GM12878 (cell line): ENCODE measurements around the gene ATP6V1G2. TPM values are rescaled to one million over a fixed set of nuclear protein-coding genes. Genes with fewer than 3 reads are reported as not detected.

ENCODE experiments used
- ATF7 ChIP-seq: fragments of 450-650 bp; IDR thresholded peaks from 2 replicates; pipeline ENCODE4 v1.6.1; 2016; ENCODE audit warnings: low read depth, mild to moderate bottlenecking
- BCL3 ChIP-seq: IDR thresholded peaks from 2 replicates; pipeline ENCODE4 v1.6.1; 2011; ENCODE audit warnings: borderline replicate concordance, low read depth, mild to moderate bottlenecking, moderate library complexity, low read length; ENCODE audit not compliant: insufficient read depth, poor library complexity, severe bottlenecking
- CHD4 ChIP-seq: fragments of 200-600 bp; sonication (generic); IDR thresholded peaks from 2 replicates; pipeline ENCODE4 v1.6.1; 2016; ENCODE audit warnings: mild to moderate bottlenecking
- EED ChIP-seq: sonication (generic); IDR thresholded peaks from 2 replicates; pipeline ENCODE4 v1.6.1; 2016; ENCODE audit warnings: antibody characterized with exemption, low read depth
- EGR1 ChIP-seq, 2 experiments: IDR thresholded peaks; 1 replicate in 1 of 2; 2 replicates in 1 of 2; pipeline ENCODE4 v1.6.1; 2011 to 2012; ENCODE audit warnings: low read depth in 2 of 2, low read length in 2 of 2, borderline replicate concordance in 1 of 2, mild to moderate bottlenecking in 1 of 2, moderate library complexity in 1 of 2
- GABPA ChIP-seq: IDR thresholded peaks from 2 replicates; pipeline ENCODE4 v1.6.1; 2014; ENCODE audit warnings: antibody characterized with exemption, low read depth, mild to moderate bottlenecking, inconsistent platforms
- JUND ChIP-seq: IDR thresholded peaks from 2 replicates; pipeline ENCODE4 v1.6.1; 2012; ENCODE audit warnings: low read depth, mild to moderate bottlenecking, low read length, improper control_type of control experiment, moderate library complexity
- KDM1A ChIP-seq: fragments of 200-600 bp; sonication (generic); IDR thresholded peaks from 2 replicates; pipeline ENCODE4 v1.6.1; 2016; ENCODE audit warnings: borderline replicate concordance
- MEF2A ChIP-seq: IDR thresholded peaks from 2 replicates; pipeline ENCODE4 v1.6.1; 2011; ENCODE audit warnings: low read depth, mild to moderate bottlenecking, low read length, moderate library complexity; ENCODE audit not compliant: insufficient read depth
- MXI1 ChIP-seq: fragments of 150-350 bp; IDR thresholded peaks from 2 replicates; pipeline ENCODE4 v1.6.1; 2011; ENCODE audit warnings: low read depth, mild to moderate bottlenecking, inconsistent platforms, low read length, improper control_type of control experiment
- NRF1 ChIP-seq: conservative IDR thresholded peaks from 2 replicates; pipeline ENCODE4 v1.6.1; 2011; ENCODE audit warnings: mild to moderate bottlenecking, low read depth, low read length, improper control_type of control experiment
- PAX8 ChIP-seq: fragments of 450-650 bp; IDR thresholded peaks from 2 replicates; pipeline ENCODE4 v1.6.1; 2017; ENCODE audit warnings: mild to moderate bottlenecking, moderate library complexity
- RAD51 ChIP-seq: fragments of 450-650 bp; IDR thresholded peaks from 2 replicates; pipeline ENCODE4 v1.6.1; 2016; ENCODE audit warnings: moderate library complexity, mild to moderate bottlenecking, inconsistent platforms
- STAT1 ChIP-seq: fragments of 450-650 bp; conservative IDR thresholded peaks from 2 replicates; pipeline ENCODE4 v1.6.1; 2014; ENCODE audit warnings: antibody characterized with exemption, mild to moderate bottlenecking
- TAF1 ChIP-seq: IDR thresholded peaks from 2 replicates; pipeline ENCODE4 v1.6.1; 2011; ENCODE audit warnings: mild to moderate bottlenecking, low read depth, low read length, borderline replicate concordance
- TCF3 ChIP-seq: IDR thresholded peaks from 2 replicates; pipeline ENCODE4 v1.6.1; 2012; ENCODE audit warnings: low read depth, mild to moderate bottlenecking, low read length, borderline replicate concordance; ENCODE audit not compliant: insufficient read depth
- ZNF274 ChIP-seq: IDR thresholded peaks from one replicate; pipeline ENCODE4 v1.8.0; 2011; ENCODE audit not compliant: insufficient read length, insufficient read depth
- ZZZ3 ChIP-seq: IDR thresholded peaks from 2 replicates; pipeline ENCODE4 v1.6.1; 2011; ENCODE audit warnings: low read depth; ENCODE audit not compliant: control insufficient read depth, insufficient read length
- polyA plus RNA-seq, 11 experiments: library from polyadenylated mRNA; depleted of rRNA in 4 of 11; unstranded in 6 of 11; stranded (reverse) in 5 of 11; fragments of >200 nt; fragmentation: Nextera tagmentation in 4 of 11; fragmentation: Illumina TruSeq in 1 of 11; extraction: Ambion mirVana in 4 of 11; extraction: Trizol in 1 of 11; gene quantifications; 1 replicate in 1 of 11; 2 replicates in 10 of 11; pipeline versions ENCODE4 v1.2.1 to v1.2.3, GENCODE V29; 2011 to 2016; ENCODE audit warnings: inconsistent platforms in 2 of 11, missing spikeins in 2 of 11, low read depth in 1 of 11
- total RNA-seq, 4 experiments: library from RNA; depleted of rRNA in 3 of 4; stranded (reverse); fragments of >200 nt in 3 of 4; fragmentation: Illumina TruSeq in 1 of 4; extraction: Trizol in 1 of 4; gene quantifications; 2 replicates each; pipeline versions ENCODE4 v1.2.1 to v1.2.3, GENCODE V29; 2013 to 2021
- TF ChIP-seq, protein P1 (sequence below): fragments of 450-650 bp; IDR thresholded peaks from 2 replicates; pipeline ENCODE4 v1.6.1; 2016; ENCODE audit warnings: mild to moderate bottlenecking
- TF ChIP-seq, protein P2 (sequence below): fragments of 450-650 bp; IDR thresholded peaks from 2 replicates; pipeline ENCODE4 v1.6.1; 2018; ENCODE audit warnings: mild to moderate bottlenecking, low read depth, moderate library complexity; ENCODE audit not compliant: partially characterized antibody
- TF ChIP-seq, protein P3 (sequence below): fragments of 450-650 bp; formaldehyde crosslinking; IDR thresholded peaks from 2 replicates; pipeline ENCODE4 v1.5.0; 2022; ENCODE audit warnings: mild to moderate bottlenecking, missing genetic modification characterization

ATP6V1G2 gene
- total and polyA plus RNA-seq, 10 of the 15 experiments (the other 5 are each of a cell fraction or from before 2014, with no cell fraction given): 0.45 to 8.9 (median 2.8) TPM

DNA sequence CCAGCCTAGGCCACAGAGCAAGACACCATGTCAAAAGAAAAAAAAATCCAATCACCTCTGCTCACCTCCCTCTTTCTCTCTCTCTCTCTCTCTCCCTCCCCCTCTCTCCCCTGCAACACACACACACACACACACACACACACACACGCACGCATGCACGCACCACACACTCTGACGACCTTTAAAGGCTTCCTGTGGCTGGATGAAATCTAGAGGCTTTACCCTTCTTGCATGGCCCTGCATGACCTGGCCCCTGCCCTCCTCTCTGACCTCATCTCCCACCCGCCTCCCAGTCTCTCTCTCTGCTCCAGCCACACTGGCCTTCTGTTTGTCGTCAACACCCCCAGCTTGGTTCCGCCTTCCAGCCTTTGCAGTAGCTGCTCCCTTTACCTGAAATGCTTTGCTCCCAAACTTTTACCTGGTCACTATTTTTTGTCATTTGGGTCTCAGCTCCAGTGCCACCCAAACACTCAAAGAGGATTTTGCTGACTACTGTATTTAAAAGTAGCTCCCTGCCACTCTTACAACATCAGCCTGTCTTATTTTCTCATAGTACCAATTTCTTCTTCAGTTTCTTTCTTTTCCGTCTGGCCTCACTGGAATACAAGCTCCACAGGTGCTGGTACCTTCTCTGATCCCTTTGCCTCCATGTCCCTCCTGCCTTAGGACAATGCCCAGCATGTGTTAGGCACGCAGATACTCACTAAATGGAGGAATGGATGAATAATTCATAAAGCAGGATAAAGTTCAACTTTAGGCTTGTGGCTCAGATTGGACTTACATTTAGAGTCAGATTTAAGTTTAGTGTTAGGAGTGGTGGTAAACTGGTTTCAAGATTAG lies 21.3 kb upstream of the ATP6V1G2 start (continued):
- TF ChIP-seq BCL3: no peak
- TF ChIP-seq CHD4: no peak
- no peak for TF ChIP-seq PAX8
- TF ChIP-seq, protein P1, sequence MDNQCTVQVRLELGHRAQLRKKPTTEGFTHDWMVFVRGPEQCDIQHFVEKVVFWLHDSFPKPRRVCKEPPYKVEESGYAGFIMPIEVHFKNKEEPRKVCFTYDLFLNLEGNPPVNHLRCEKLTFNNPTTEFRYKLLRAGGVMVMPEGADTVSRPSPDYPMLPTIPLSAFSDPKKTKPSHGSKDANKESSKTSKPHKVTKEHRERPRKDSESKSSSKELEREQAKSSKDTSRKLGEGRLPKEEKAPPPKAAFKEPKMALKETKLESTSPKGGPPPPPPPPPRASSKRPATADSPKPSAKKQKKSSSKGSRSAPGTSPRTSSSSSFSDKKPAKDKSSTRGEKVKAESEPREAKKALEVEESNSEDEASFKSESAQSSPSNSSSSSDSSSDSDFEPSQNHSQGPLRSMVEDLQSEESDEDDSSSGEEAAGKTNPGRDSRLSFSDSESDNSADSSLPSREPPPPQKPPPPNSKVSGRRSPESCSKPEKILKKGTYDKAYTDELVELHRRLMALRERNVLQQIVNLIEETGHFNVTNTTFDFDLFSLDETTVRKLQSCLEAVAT: no peak
- TF ChIP-seq ZZZ3: no peak
- TF ChIP-seq, protein P2, sequence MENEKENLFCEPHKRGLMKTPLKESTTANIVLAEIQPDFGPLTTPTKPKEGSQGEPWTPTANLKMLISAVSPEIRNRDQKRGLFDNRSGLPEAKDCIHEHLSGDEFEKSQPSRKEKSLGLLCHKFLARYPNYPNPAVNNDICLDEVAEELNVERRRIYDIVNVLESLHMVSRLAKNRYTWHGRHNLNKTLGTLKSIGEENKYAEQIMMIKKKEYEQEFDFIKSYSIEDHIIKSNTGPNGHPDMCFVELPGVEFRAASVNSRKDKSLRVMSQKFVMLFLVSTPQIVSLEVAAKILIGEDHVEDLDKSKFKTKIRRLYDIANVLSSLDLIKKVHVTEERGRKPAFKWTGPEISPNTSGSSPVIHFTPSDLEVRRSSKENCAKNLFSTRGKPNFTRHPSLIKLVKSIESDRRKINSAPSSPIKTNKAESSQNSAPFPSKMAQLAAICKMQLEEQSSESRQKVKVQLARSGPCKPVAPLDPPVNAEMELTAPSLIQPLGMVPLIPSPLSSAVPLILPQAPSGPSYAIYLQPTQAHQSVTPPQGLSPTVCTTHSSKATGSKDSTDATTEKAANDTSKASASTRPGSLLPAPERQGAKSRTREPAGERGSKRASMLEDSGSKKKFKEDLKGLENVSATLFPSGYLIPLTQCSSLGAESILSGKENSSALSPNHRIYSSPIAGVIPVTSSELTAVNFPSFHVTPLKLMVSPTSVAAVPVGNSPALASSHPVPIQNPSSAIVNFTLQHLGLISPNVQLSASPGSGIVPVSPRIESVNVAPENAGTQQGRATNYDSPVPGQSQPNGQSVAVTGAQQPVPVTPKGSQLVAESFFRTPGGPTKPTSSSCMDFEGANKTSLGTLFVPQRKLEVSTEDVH: no peak
- TF ChIP-seq GABPA: no peak
- TF ChIP-seq TCF3: no peak
- no peak for TF ChIP-seq RAD51
- no peak for TF ChIP-seq KDM1A
- no peak for TF ChIP-seq TAF1
- TF ChIP-seq EED: peak; percentile 84
- peak; percentile 63 for TF ChIP-seq ATF7
- no peak for TF ChIP-seq MXI1
- TF ChIP-seq, protein P3, sequence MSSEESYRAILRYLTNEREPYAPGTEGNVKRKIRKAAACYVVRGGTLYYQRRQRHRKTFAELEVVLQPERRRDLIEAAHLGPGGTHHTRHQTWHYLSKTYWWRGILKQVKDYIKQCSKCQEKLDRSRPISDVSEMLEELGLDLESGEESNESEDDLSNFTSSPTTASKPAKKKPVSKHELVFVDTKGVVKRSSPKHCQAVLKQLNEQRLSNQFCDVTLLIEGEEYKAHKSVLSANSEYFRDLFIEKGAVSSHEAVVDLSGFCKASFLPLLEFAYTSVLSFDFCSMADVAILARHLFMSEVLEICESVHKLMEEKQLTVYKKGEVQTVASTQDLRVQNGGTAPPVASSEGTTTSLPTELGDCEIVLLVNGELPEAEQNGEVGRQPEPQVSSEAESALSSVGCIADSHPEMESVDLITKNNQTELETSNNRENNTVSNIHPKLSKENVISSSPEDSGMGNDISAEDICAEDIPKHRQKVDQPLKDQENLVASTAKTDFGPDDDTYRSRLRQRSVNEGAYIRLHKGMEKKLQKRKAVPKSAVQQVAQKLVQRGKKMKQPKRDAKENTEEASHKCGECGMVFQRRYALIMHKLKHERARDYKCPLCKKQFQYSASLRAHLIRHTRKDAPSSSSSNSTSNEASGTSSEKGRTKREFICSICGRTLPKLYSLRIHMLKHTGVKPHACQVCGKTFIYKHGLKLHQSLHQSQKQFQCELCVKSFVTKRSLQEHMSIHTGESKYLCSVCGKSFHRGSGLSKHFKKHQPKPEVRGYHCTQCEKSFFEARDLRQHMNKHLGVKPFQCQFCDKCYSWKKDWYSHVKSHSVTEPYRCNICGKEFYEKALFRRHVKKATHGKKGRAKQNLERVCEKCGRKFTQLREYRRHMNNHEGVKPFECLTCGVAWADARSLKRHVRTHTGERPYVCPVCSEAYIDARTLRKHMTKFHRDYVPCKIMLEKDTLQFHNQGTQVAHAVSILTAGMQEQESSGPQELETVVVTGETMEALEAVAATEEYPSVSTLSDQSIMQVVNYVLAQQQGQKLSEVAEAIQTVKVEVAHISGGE (CRISPR knock-in tag): no peak
- TF ChIP-seq STAT1: no peak
- TF ChIP-seq MEF2A: no peak
- TF ChIP-seq JUND: no peak
- no peak for TF ChIP-seq ZNF274
- TF ChIP-seq EGR1 (IDR thresholded peaks at IDR 0.05; ENCODE audit: borderline replicate concordance in 1 of 2, low read depth in 2 of 2, low read length in 2 of 2): 0 out of 3 replicates have a peak, but pooled peaks of 1 of the 2 experiments have one; percentile 22
- no peak for TF ChIP-seq NRF1
